Cardiac septum (tissue), 1 donor: ENCODE data around the gene CDK14. TPM values are rescaled to one million over a fixed set of nuclear protein-coding genes. Genes with fewer than 3 reads are reported as not detected.

ENCODE experiments used
- DNase-seq: peaks from one replicate; pipeline ENCODE4 v3.0.0-alpha.2; 2020; ENCODE audit warnings: low spot score
- intact Hi-C: fragments of 100-400 bp; cut with DNase I; formaldehyde crosslinking; loops from one replicate; pipeline ENCODE4 v1.14.0; 2022
- total RNA-seq: library from RNA; stranded (reverse); fragmentation: NEBNext Ultra II Directional; extraction: Animal tissue kit (Norgen Biotek cat#: 25700); gene quantifications from one replicate; pipeline ENCODE4 v1.2.1, GENCODE V29; 2021
- donor health status: DM: no; HTN: no; CAD: no.

CDK14 gene
- total RNA-seq, 1 donor from 2014 or later: 25.7 TPM

- no peak for DNase-seq
- intact Hi-C loops: no loop called here
Measured at GRCh38 chr7:90850066-90850465, 253.9 kb downstream of the CDK14 start.

DNA sequence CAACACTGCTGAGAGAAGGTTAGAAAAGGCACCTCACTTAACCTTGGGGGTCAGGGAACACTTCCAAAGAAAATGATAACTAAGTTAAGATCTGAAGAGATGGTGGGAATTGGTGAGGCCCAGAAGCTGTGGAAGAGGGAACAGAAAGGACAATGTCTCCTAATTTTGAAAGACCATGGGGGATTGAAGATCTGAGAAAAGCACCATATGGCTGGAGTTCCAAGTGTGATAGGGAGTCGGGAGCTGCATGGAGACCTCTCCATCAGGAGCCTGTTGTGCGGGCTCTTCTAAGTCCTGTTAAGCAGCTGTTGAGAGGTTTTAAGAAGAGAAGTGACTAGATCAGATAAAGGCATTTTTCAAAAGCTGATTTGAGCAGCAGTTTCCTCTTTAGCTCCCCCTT is 254.3 kb downstream of the CDK14 start:
- intact Hi-C loops: no loop called here
- DNase-seq: no peak

- DNase-seq: no peak
- intact Hi-C loops: no loop called here
Measured at GRCh38 chr7:90853205-90853604, 257.1 kb downstream of the CDK14 start.

- DNase-seq: no peak
- intact Hi-C loops: no loop called here
Measured at GRCh38 chr7:90856351-90857070, 260.4 kb downstream of the CDK14 start.

DNA sequence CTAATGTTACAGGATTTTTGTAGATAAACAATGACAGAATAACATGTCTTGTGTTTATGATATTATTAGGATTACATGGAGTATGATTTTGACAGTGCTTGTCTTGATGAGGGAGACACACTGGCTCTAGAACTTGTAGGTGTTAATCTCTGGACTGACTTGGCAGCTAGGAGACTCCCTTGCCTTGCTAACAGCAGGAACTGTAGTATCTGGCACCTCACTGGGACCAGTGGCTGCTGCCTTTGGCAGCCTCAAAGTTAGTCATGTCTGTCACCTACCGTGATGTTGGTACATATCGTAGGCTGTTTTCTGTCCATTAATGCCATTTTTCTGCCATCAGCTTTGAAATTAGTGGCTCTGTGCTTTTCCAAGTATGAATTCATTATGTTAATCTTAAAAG is 261.5 kb downstream of the CDK14 start:
- no peak for DNase-seq
- intact Hi-C loops: no loop called here

- intact Hi-C loops: no loop called here
- no peak for DNase-seq
Measured at GRCh38 chr7:90858546-90858945, 262.4 kb downstream of the CDK14 start.

- DNase-seq: no peak
- intact Hi-C loops: no loop called here
Measured at GRCh38 chr7:90859521-90859920, 263.4 kb downstream of the CDK14 start.

GRCh38 chr7:90864088-90864487 is 268.0 kb downstream of the CDK14 start:
- intact Hi-C loops: no loop called here
- no peak for DNase-seq

GRCh38 chr7:90869335-90869734 is 273.2 kb downstream of the CDK14 start:
- no peak for DNase-seq
- intact Hi-C loops: no loop called here

- intact Hi-C loops: no loop called here
- DNase-seq: no peak
Measured at GRCh38 chr7:90876701-90877100, 280.6 kb downstream of the CDK14 start.

DNA sequence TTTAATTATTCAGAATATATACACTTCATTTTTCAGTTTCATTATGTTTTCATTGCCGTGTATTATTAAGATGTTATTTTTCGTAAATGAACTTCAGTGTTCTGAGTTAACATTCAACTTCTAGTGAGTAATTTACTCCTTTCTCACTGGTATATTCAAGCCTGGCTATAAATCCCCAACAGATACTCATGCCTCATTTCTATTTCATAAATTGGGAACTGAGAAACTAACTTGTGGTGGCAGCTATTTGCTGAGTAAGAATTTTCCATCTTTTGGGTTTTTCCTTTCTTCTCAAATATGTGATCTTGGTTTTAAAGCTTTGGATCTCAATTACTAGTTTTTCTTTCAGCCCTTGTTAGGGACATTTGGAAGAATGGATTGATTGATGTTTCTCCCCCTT is 281.1 kb downstream of the CDK14 start:
- DNase-seq: no peak
- intact Hi-C loops: no loop called here

- no peak for DNase-seq
- intact Hi-C loops: no loop called here
Measured at GRCh38 chr7:90879924-90880323, 283.8 kb downstream of the CDK14 start.

GRCh38 chr7:90886416-90886815 is 290.3 kb downstream of the CDK14 start:
- DNase-seq: no peak
- intact Hi-C loops: no loop called here

GRCh38 chr7:90889210-90889609 is 293.1 kb downstream of the CDK14 start:
- intact Hi-C loops: no loop called here
- DNase-seq: no peak

DNA sequence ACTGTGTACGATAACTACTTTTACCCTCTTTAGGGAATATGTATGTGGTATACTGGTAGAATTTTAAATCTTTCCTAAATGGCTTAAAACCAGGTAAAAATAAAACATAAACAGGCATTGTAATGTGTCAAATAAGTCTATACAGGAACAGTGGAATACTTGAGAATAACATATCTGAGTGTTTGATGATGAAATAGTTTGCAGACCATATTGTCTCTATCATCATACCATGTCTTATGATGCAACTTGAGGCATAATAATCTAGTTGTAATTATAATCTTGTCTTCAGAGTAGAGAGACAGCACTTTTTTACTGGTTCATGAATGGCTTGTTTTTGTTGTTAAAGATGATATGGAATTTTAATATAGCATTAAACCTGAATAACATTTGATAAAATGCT is 293.5 kb downstream of the CDK14 start:
- DNase-seq: no peak

DNA sequence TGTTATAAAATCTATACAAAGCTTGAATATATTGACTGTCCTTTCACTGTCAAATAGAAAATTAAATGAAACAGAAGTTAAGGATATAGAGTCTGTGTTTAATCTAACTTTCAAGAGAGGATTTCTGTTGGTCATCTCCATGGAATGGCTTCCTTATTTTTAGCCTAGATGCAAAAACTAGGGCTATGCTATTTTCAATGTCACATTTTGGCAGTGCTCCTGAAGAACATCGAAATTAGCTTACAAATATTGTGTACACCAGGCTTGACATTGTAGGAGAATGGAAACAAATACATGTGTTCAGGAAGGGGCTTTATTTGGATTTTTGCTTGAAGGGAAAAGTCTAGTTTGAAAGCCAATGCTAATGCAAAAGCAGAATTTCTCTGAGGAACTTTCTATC is 295.4 kb downstream of the CDK14 start:
- intact Hi-C loops: no loop called here
- DNase-seq: no peak

More for the DNA sequence above, 293.5 kb downstream of the CDK14 start:
- intact Hi-C loops: no loop called here

- intact Hi-C loops: no loop called here
- no peak for DNase-seq
Measured at GRCh38 chr7:90892213-90892612, 296.1 kb downstream of the CDK14 start.

- no peak for DNase-seq
- intact Hi-C loops: no loop called here
Measured at GRCh38 chr7:90894122-90894521, 298.0 kb downstream of the CDK14 start.

DNA sequence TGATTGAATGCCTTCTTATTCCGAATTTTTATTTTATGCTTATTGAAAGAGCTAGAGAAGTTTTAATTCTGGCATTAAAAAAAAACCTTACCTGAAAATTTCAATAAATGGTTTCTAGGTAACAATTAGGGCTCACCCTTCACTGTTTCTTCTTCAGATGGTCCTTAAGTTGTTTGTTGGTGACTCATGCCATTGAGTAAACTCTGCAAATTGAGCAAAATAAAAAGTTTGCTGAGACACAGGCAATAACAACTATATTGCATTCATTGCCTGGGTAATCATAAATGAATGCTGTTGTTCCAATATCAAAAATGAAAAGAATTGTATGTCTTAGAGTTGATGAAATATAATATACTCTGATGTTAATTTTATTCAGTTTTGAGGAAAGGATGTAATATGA is 300.3 kb downstream of the CDK14 start:
- DNase-seq: no peak
- intact Hi-C loops: no loop called here

DNA sequence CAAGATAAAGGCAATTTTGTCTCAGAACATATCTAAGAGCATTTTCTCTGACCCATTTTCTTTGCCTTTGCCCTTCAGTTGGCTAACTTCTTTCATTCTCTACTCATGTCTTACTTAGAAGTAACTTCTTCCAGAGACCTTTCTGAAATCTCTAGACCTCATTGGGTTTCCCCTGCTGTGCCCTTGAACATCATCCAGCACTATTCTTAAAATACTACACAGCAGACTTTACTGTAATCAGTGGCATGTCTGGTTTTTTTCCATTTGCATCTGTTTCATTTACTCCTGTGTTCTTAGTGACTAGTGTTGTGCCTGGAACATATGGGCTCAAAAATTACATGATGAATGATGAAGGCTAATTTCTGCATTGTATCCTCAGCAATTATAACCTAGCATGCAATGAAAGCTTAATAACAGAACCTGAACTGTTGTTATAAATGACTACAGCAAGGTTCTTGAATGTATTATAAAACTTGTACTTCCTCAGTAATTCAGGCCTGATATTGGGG is 301.9 kb downstream of the CDK14 start:
- intact Hi-C loops: no loop called here
- DNase-seq: no peak

DNA sequence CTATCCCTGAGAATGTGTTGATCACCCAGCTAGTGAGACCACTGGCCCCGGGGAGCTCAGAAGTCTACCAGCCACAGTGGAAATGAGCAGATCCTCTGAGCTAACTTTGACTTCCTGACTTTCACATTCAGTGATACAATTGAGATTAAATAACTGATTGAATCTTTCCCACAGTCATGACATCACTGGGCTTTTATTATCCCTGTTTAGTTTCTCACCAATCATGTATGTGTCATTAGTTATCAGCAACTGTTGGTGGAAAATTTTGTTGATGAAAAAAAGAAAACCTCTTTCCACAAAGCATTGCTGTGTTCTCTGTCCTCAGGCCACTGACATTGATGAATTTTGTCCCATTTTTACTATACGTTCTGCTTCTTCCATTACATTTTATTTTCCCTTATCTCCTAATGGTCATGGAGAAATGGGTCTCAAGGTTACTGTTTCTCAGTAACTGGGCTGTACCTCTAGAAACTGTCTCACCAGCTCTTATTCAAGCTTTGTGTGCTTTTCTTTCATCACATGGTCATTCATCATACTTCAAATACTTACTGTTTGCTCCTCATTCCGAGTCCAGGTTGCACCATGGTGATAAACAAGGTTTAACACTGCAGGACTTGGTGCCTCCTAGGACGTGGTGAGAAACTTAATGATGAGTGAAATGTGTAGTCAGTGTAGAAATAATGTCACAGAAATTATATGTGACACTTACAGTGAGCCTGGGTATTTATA is 304.7 kb downstream of the CDK14 start:
- no peak for DNase-seq
- intact Hi-C loops: no loop called here
